Vagina (tissue), 2 donors: ENCODE measurements around the gene GCKR.

Source experiments
- POLR2A ChIP-seq, 2 donors: fragments of 450-650 bp; IDR thresholded peaks; one replicate each; pipeline ENCODE4 v1.6.1; 2017; ENCODE audit warnings: antibody characterized with exemption in 2 of 2, mild to moderate bottlenecking in 2 of 2, moderate library complexity in 2 of 2
- POLR2AphosphoS5 ChIP-seq, 2 donors: sonication (generic); formaldehyde crosslinking; IDR thresholded peaks; one replicate each; pipeline ENCODE4 v1.9.0; 2017; ENCODE audit warnings: antibody characterized with exemption in 2 of 2, mild to moderate bottlenecking in 2 of 2, low read depth in 1 of 2; ENCODE audit not compliant: insufficient read depth in 1 of 2
- TF ChIP-seq, protein P1 (sequence below), 3 experiments: fragments of 450-650 bp in 2 of 3; fragments of 200-600 bp in 1 of 3; sonication (generic) in 1 of 3; IDR thresholded peaks; one replicate each; pipeline ENCODE4 v1.5.1; 2017 to 2019; ENCODE audit warnings: antibody characterized with exemption in 3 of 3, mild to moderate bottlenecking in 2 of 3, moderate library complexity in 2 of 3

DNA sequence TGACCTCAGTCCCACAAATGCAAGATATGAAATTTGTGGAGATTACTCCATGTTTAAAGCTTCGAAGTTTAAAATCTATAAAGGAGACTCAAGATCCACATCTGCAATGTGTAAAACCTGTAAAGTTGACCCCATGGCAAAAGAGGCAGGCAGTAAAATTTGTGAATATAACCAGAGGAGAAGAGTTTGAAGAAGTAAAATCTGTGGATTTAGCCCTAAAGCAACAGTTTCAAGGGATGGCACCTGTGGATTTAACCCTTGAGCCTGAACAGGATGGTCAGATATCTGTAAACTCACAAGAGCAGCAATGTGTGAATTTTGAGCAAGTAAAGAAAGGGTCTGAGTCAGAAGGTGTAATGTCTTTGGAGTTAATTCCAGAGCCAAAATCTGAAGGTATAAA, 75.0 kb downstream of the GCKR start:
- TF ChIP-seq POLR2A (IDR thresholded peaks at IDR 0.05) (no peak), POLR2AphosphoS5 (IDR thresholded peaks at IDR 0.05; ENCODE audit: insufficient read depth in 1 of 2, low read depth in 1 of 2) (no peak)
- TF ChIP-seq, protein P1, sequence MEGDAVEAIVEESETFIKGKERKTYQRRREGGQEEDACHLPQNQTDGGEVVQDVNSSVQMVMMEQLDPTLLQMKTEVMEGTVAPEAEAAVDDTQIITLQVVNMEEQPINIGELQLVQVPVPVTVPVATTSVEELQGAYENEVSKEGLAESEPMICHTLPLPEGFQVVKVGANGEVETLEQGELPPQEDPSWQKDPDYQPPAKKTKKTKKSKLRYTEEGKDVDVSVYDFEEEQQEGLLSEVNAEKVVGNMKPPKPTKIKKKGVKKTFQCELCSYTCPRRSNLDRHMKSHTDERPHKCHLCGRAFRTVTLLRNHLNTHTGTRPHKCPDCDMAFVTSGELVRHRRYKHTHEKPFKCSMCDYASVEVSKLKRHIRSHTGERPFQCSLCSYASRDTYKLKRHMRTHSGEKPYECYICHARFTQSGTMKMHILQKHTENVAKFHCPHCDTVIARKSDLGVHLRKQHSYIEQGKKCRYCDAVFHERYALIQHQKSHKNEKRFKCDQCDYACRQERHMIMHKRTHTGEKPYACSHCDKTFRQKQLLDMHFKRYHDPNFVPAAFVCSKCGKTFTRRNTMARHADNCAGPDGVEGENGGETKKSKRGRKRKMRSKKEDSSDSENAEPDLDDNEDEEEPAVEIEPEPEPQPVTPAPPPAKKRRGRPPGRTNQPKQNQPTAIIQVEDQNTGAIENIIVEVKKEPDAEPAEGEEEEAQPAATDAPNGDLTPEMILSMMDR (IDR thresholded peaks at IDR 0.05) = no peak
